Heart right ventricle (tissue), 16 donors: Measurements from ENCODE around the gene RSRC2. TPM values are rescaled to one million over a fixed set of nuclear protein-coding genes. Genes with fewer than 3 reads are reported as not detected.

Experiments used
- ATAC-seq, 8 donors: fragments of 200-7000 bp; cut with Tn5 transposase; one replicate each; pipeline ENCODE4 v1.9.1; 2020; ENCODE audit warnings: mild to moderate bottlenecking in 8 of 8, moderate library complexity in 8 of 8, moderate number of reproducible peaks in 1 of 8
- DNase-seq, 2 donors: peaks; one replicate each; pipeline ENCODE4 v3.0.0-alpha.2; 2020
- H3K27ac ChIP-seq, 10 donors: fragments of 200-600 bp; sonication (generic) in 2 of 10; one replicate each; pipeline versions ENCODE4 v1.5.0 to v1.8.0; 2020 to 2022; ENCODE audit warnings: mild to moderate bottlenecking in 3 of 10
- H3K27me3 ChIP-seq, 7 donors: fragments of 200-600 bp; one replicate each; pipeline ENCODE4 v1.8.0; 2021 to 2022; ENCODE audit warnings: mild to moderate bottlenecking in 2 of 7
- H3K36me3 ChIP-seq, 9 donors: fragments of 200-600 bp; sonication (generic) in 1 of 9; one replicate each; pipeline versions ENCODE4 v1.5.0 to v1.8.0; 2020 to 2022; ENCODE audit warnings: mild to moderate bottlenecking in 2 of 9
- H3K4me1 ChIP-seq, 9 donors: fragments of 200-600 bp; sonication (generic) in 1 of 9; one replicate each; pipeline versions ENCODE4 v1.5.0 to v1.8.0; 2020 to 2022; ENCODE audit warnings: mild to moderate bottlenecking in 4 of 9
- H3K4me3 ChIP-seq, 10 donors: fragments of 200-600 bp; sonication (generic) in 2 of 10; one replicate each; pipeline versions ENCODE4 v1.5.0 to v1.8.0; 2020 to 2022; ENCODE audit warnings: mild to moderate bottlenecking in 7 of 10, moderate library complexity in 2 of 10
- H3K9me3 ChIP-seq, 11 donors: fragments of 200-600 bp in 10 of 11; sonication (generic) in 2 of 11; one replicate each; pipeline versions ENCODE4 v1.5.0 to v1.8.0; 2013 to 2022; ENCODE audit warnings: mild to moderate bottlenecking in 2 of 11, control low read depth in 1 of 11, moderate library complexity in 1 of 11
- WGBS, 2 donors: extraction: QIAGEN DNeasy Blood & Tissue Kit; methylation state at CpG; one replicate each; pipeline ENCODE4 v1.1.7; 2013; ENCODE audit warnings: inconsistent platforms in 1 of 2; 5-methylcytosine and 5-hydroxymethylcytosine counted together
- intact Hi-C, 10 donors: fragments of 100-400 bp; cut with DNase I; formaldehyde crosslinking; loops; one replicate each; pipeline versions ENCODE4 v1.11.1 to v1.14.2; 2022
- polyA plus RNA-seq, 2 donors: library from polyadenylated mRNA; stranded (reverse); fragments of 200-250 nt; gene quantifications; one replicate each; pipeline ENCODE4 v1.2.3, GENCODE V29; 2013
- total RNA-seq, 10 donors: library from RNA; stranded (reverse); fragmentation: NEBNext Ultra II Directional in 3 of 10; extraction: Animal tissue kit (Norgen Biotek cat#: 25700) in 3 of 10; gene quantifications; one replicate each; pipeline versions ENCODE4 v1.2.1 to v1.2.4, GENCODE V29; 2021 to 2023
- TF ChIP-seq, protein P1 (sequence below), 9 donors: fragments of 200-600 bp; sonication (generic) in 2 of 9; IDR thresholded peaks; one replicate each; pipeline versions ENCODE4 v1.5.0 to v1.8.0; 2021 to 2022; ENCODE audit warnings: antibody characterized with exemption in 9 of 9, mild to moderate bottlenecking in 5 of 9, moderate library complexity in 1 of 9
- donor health status: Arrhythmogenic right ventricular cardiomyopathy.
- donor health status: ischemic (EF 13 %, LVEDD 7.1; RV severe dilation, severe dysfunction).
- donor health status: healthy with polysubstance abuse.
- donor health status: DM: no; HTN: yes; CAD: no.
- donor health status: DM: no; HTN: no; CAD: no.
- donor health status: ischemic (EF 25% LVEDD 6.9; RV normal size, moderate dysfunction).
- donor health status: ischemic (EF 25% LVEDD 5.7; RV mildly dilated, moderate dysfunction).
- donor health status: healthy.
- donor health status: DM: yes; HTN: yes; CAD: no.
- donor health status: Ischemic cardiomyopathy.
- donor health status: ischemic (EF 35%, LVEDD 5.7; RV mildly dilated, moderate dysfunction).
- donor health status: nonischemic (EF 11% LVEDD 7.7; RV severe dilation, severe dysfunction).
- donor health status: DM: yes; HTN: yes; CAD: no.
- donor health status: PGD.
- donor health status: ischemic (EF 29% LVEDD 5.4; RV normal size, mild dysfunction).
- donor health status: nonischemic (EF 23%, LVEDD 6.1; RV moderate dilation, normal function).

RSRC2 gene
- total and polyA plus RNA-seq, 12 donors = 31.3 to 48.9 (median 40.6) TPM

DNA sequence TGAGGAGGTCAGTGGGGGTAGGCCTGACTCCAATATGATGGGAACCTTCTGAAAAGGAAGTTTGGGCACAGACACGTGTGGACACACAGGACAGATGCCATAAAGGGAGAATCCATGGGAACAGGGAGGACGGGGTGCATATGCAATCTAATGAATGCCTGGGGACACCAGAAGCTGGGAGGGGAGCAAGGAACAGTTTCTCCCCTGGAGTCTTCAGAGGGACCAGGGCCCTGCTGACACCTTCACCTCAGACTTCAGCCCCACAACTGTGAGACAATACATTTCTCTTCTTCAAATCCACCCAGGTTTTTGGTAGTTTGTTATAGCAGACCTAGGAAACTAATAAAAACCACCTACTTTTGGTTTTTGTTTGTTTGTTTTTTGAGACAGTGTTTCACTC, 69.1 kb downstream of the RSRC2 start:
- intact Hi-C loops = no loop called here
- Histone ChIP-seq H3K4me3 (no peak overlapping the region), H3K27me3 (no peaks in the 10 kb centered on the region), H3K36me3 (no peaks in the 10 kb centered on the region), H3K4me1 (peaks cover 0 to 16% (median 0%) of the 10 kb centered on the region in 9 donors), H3K9me3 (no peaks in the 10 kb centered on the region), H3K27ac (no peak overlapping the region)
- DNase-seq (no peak), ATAC-seq (no peak)
- WGBS, 2 donors = 65 to 67% methylated on average over 2 of the region's 2 CpGs
- TF ChIP-seq, protein P1, sequence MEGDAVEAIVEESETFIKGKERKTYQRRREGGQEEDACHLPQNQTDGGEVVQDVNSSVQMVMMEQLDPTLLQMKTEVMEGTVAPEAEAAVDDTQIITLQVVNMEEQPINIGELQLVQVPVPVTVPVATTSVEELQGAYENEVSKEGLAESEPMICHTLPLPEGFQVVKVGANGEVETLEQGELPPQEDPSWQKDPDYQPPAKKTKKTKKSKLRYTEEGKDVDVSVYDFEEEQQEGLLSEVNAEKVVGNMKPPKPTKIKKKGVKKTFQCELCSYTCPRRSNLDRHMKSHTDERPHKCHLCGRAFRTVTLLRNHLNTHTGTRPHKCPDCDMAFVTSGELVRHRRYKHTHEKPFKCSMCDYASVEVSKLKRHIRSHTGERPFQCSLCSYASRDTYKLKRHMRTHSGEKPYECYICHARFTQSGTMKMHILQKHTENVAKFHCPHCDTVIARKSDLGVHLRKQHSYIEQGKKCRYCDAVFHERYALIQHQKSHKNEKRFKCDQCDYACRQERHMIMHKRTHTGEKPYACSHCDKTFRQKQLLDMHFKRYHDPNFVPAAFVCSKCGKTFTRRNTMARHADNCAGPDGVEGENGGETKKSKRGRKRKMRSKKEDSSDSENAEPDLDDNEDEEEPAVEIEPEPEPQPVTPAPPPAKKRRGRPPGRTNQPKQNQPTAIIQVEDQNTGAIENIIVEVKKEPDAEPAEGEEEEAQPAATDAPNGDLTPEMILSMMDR (IDR thresholded peaks at IDR 0.05) = no peak

DNA sequence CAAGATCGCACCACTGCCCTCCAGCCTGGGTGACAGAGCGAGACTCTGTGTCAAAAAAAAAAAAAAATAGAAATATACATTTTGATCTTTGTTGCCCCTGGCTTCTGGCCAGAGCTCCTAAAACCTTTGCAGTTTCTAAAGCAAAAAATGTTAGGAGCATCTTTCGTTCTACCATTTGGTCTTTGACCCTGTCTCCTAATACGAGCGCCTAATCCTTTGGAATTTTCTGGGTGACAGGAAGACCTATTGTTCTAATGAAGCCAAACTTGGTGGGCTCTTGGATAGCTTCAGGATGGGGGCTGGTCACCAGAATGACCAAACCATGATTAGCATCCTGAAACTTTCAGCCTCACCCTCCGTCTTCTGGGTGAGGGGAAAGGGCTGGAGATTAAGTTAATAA, 72.0 kb downstream of the RSRC2 start:
- Histone ChIP-seq H3K36me3 (no peaks in the 10 kb centered on the region), H3K4me1 (peaks cover 0 to 16% (median 0%) of the 10 kb centered on the region in 9 donors), H3K9me3 (no peaks in the 10 kb centered on the region), H3K4me3 (no peak overlapping the region), H3K27me3 (no peaks in the 10 kb centered on the region), H3K27ac (no peak overlapping the region)
- ATAC-seq (no peak), DNase-seq (no peak)
- TF ChIP-seq, protein P1 (IDR thresholded peaks at IDR 0.05) = no peak
- intact Hi-C loops = no loop called here
- WGBS, 2 donors = 59 to 69% methylated on average over 6 of the region's 6 CpGs

DNA sequence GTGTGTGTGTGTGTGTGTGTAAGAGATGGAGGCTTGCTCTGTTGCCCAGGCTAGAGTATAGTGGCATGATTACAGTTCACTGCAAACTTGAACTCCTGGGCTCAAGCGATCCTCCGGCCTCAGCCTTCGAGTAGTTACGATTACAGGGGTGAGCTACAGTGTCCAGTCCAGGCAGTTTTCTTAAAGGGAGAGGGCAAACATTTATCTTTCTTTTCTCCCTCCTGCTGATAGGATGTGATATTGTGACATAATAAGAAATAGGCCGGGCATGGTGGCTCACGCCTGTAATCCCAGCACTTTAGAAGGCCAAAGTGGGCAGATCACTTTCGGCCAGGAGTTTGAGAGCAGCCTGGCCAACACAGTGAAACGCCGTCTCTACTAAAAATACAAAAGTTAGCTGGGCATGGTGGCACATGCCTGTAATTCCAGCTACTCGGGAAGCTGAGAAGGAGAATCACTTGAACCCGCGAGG, 72.5 kb downstream of the RSRC2 start:
- DNase-seq (no peak), ATAC-seq (no peak)
- 83 to 88% methylated on average over 12 of the region's 12 CpGs for WGBS, 2 donors
- Histone ChIP-seq H3K4me1 (peaks cover 0 to 16% (median 0%) of the 10 kb centered on the region in 9 donors), H3K9me3 (no peaks in the 10 kb centered on the region), H3K27me3 (no peaks in the 10 kb centered on the region), H3K4me3 (no peak overlapping the region), H3K36me3 (no peaks in the 10 kb centered on the region), H3K27ac (no peak overlapping the region)
- intact Hi-C loops = no loop called here
- TF ChIP-seq, protein P1 (IDR thresholded peaks at IDR 0.05) = no peak

Other genes with a start within 250 kb of the RSRC2 start
- gene CLIP1, start 104.3 kb downstream of the RSRC2 start, total RNA-seq = 100 to 1,000 TPM in 5 of 10 donors, 10 to 100 TPM in 5; 87.4 to 135 (median 100) TPM
- gene CLIP1, start 104.3 kb downstream of the RSRC2 start, polyA plus RNA-seq = 10 to 100 TPM; 36.3 to 39.1 TPM
- gene ZCCHC8, start 26.0 kb downstream of the RSRC2 start, total RNA-seq = 10 to 100 TPM in 2 of 10 donors, 1 to 10 TPM in 8; 7.9 to 11.1 (median 9.2) TPM
- 10 to 100 TPM in 1 of 2 donors, 1 to 10 TPM in 1; 7.5 to 29.6 TPM for gene ZCCHC8, start 26.0 kb downstream of the RSRC2 start, polyA plus RNA-seq
- 1 to 10 TPM; 2.0 to 7.0 (median 3.0) TPM for gene KNTC1, start 313 bp upstream of the RSRC2 start, total RNA-seq
- 1 to 10 TPM; 2.1 to 8.1 TPM for gene KNTC1, start 313 bp upstream of the RSRC2 start, polyA plus RNA-seq
- 1 to 10 TPM in 1 of 10 donors, under 1 TPM in 5, not detected in 4; 0.13 to 1.5 (median 0.61) TPM for gene HCAR2, start 176.4 kb upstream of the RSRC2 start, total RNA-seq
- gene HCAR2, start 176.4 kb upstream of the RSRC2 start, polyA plus RNA-seq = under 1 TPM; 0.22 to 0.45 TPM
- 1 to 10 TPM in 1 of 10 donors, under 1 TPM in 3, not detected in 6; 0.17 to 1.3 (median 0.53) TPM for gene HCAR3, start 189.9 kb upstream of the RSRC2 start, total RNA-seq
- under 1 TPM in 1 of 2 donors, not detected in 1; 0.19 TPM for gene HCAR3, start 189.9 kb upstream of the RSRC2 start, polyA plus RNA-seq
- gene HCAR1, start 203.9 kb upstream of the RSRC2 start, total RNA-seq = under 1 TPM in 7 of 10 donors, not detected in 3; 0.05 to 0.28 (median 0.09) TPM
- under 1 TPM; 0.04 to 0.07 TPM for gene HCAR1, start 203.9 kb upstream of the RSRC2 start, polyA plus RNA-seq
- gene DENR, start 225.9 kb upstream of the RSRC2 start, total RNA-seq = 10 to 100 TPM; 23.1 to 31.0 (median 25.9) TPM
- gene DENR, start 225.9 kb upstream of the RSRC2 start, polyA plus RNA-seq = 10 to 100 TPM; 16.5 to 19.2 TPM
- gene CCDC62, start 247.6 kb upstream of the RSRC2 start, total RNA-seq = 1 to 10 TPM in 5 of 10 donors, under 1 TPM in 5; 0.47 to 2.2 (median 0.90) TPM
- under 1 TPM; 0.12 to 0.37 TPM for gene CCDC62, start 247.6 kb upstream of the RSRC2 start, polyA plus RNA-seq